ENCODE results near the gene SCARB1. TPM values are rescaled to one million over a fixed set of nuclear protein-coding genes. Genes with fewer than 3 reads are reported as not detected.
A peak's percentile ranks its signal among the peaks of the same experiment; 100 is the strongest.

The SCARB1 gene
- total RNA-seq, 2 experiments from 2014 or later = 18.2 to 18.3 TPM

DNA sequence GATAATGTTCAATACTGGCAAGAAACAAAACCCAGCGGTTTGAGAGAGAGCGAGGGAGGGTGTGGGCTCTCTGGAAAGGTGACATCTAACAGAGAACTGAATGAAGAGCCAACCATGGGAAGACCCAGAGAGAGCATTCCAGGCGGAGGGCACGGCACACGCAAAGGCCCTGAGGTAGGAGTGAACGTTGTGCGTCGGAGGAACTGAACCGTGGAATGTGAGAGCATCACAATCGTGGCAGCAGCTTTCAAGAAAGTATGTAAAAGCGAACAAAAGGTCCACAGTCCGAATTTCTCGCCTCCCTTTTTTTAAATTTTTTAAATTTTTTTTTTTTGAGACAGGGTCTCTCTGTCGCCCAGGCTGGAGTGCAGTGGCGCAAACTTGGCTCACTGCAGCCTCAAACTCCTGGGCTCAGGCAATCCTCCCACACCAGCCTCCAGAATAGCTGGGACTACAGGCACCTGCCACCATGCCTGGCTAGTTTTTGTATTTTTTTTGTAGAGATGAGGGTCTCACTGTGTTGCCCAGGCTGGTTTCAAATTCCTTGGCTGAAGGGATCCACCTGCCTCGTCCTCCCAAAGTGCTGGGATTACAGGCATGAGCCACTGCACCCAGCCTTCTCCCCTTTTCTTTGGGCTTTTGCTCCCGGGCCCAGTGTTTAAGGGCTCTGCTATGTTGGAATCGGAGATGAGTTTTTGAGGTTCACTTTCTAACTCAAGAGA, 15.3 kb upstream of the SCARB1 start:
- H3K9me3 Mint-ChIP-seq = no peaks in the 10 kb centered on the region
- intact Hi-C loops (cut with micrococcal nuclease) = no loop called here
- H3K27ac Mint-ChIP-seq = no peak overlapping the region
- no peak for DNase-seq
- CTCF ChIA-PET = interaction anchor here (1.2 kb wide), 1 partner anchor 27 kb away, joined by 5 read pairs; no protein-coding TSS in a partner anchor
- H3K4me3 Mint-ChIP-seq = no peak overlapping the region
- no peaks in the 10 kb centered on the region for H3K36me3 Mint-ChIP-seq (ENCODE audit: low read depth)
- H3K27me3 Mint-ChIP-seq (ENCODE audit: low read depth) = no peaks in the 10 kb centered on the region
- peaks cover 9% of the 10 kb centered on the region for H3K4me1 Mint-ChIP-seq (ENCODE audit: low read depth)

DNA sequence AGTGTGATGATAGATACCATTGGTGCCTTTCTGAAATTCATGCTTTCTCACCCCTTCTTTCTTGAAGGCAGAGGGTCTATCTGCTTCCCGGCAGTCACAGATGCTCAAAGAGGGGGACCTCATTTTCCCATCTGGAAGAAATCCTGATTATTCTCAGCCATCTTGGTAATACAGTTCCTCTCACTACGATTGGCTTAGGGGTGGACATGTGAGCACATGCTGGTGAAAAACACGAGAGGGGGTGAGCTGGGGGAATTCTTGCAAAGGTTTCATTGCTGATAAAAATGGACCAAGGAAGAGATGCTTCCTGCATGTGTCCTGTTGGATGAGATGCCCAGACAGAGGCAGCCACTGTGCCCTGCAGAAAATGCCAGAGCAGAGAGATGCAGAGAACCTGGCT, 13.8 kb upstream of the SCARB1 start:
- Mint-ChIP-seq H3K9me3 (no peaks in the 10 kb centered on the region), H3K4me3 (no peak overlapping the region), H3K27me3 (ENCODE audit: low read depth) (no peaks in the 10 kb centered on the region), H3K27ac (no peak overlapping the region), H3K36me3 (ENCODE audit: low read depth) (no peaks in the 10 kb centered on the region), H3K4me1 (ENCODE audit: low read depth) (peaks cover 9% of the 10 kb centered on the region)
- CTCF ChIA-PET = no interaction called here
- intact Hi-C loops (cut with micrococcal nuclease) = no loop called here
- DNase-seq = no peak

GRCh38 chr12:124876171-124876570, 12.5 kb upstream of the SCARB1 start:
- intact Hi-C loops (cut with micrococcal nuclease) = no loop called here
- no peak overlapping the region for H3K27ac Mint-ChIP-seq
- H3K4me1 Mint-ChIP-seq (ENCODE audit: low read depth) = peaks cover 5% of the 10 kb centered on the region
- DNase-seq = no peak
- CTCF ChIA-PET = no interaction called here
- H3K9me3 Mint-ChIP-seq = no peaks in the 10 kb centered on the region
- H3K27me3 Mint-ChIP-seq (ENCODE audit: low read depth) = peaks cover 1% of the 10 kb centered on the region
- no peak overlapping the region for H3K4me3 Mint-ChIP-seq
- H3K36me3 Mint-ChIP-seq (ENCODE audit: low read depth) = no peaks in the 10 kb centered on the region

- no peak for DNase-seq
- CTCF ChIA-PET = no interaction called here
- Mint-ChIP-seq H3K4me1 (ENCODE audit: low read depth) (peaks cover 1% of the 10 kb centered on the region), H3K9me3 (no peaks in the 10 kb centered on the region), H3K36me3 (ENCODE audit: low read depth) (no peaks in the 10 kb centered on the region), H3K27me3 (ENCODE audit: low read depth) (peaks cover 3% of the 10 kb centered on the region), H3K4me3 (no peak overlapping the region), H3K27ac (no peak overlapping the region)
- intact Hi-C loops (cut with micrococcal nuclease) = no loop called here
Observed at GRCh38 chr12:124875803-124876132, 12.1 kb upstream of the SCARB1 start.

- no peaks in the 10 kb centered on the region for H3K9me3 Mint-ChIP-seq
- no peaks in the 10 kb centered on the region for H3K36me3 Mint-ChIP-seq (ENCODE audit: low read depth)
- intact Hi-C loops (cut with micrococcal nuclease) = no loop called here
- no peak overlapping the region for H3K27ac Mint-ChIP-seq
- H3K4me1 Mint-ChIP-seq (ENCODE audit: low read depth) = no peaks in the 10 kb centered on the region
- H3K27me3 Mint-ChIP-seq (ENCODE audit: low read depth) = peaks cover 3% of the 10 kb centered on the region
- CTCF ChIA-PET = interaction anchor here (1.6 kb wide), 1 partner anchor 31 kb away, joined by 5 read pairs; no protein-coding TSS in a partner anchor
- no peak overlapping the region for H3K4me3 Mint-ChIP-seq
- no peak for DNase-seq
Observed at GRCh38 chr12:124874988-124875802, 11.5 kb upstream of the SCARB1 start.

GRCh38 chr12:124874188-124874587, 10.5 kb upstream of the SCARB1 start:
- H3K4me1 Mint-ChIP-seq (ENCODE audit: low read depth) = peaks cover 3% of the 10 kb centered on the region
- H3K27ac Mint-ChIP-seq = no peak overlapping the region
- CTCF ChIA-PET = interaction anchor here (1.6 kb wide), 1 partner anchor 32 kb away, joined by 5 read pairs; no protein-coding TSS in a partner anchor
- no peaks in the 10 kb centered on the region for H3K36me3 Mint-ChIP-seq (ENCODE audit: low read depth)
- no peak for DNase-seq
- H3K9me3 Mint-ChIP-seq = no peaks in the 10 kb centered on the region
- H3K27me3 Mint-ChIP-seq (ENCODE audit: low read depth) = peaks cover 5% of the 10 kb centered on the region
- H3K4me3 Mint-ChIP-seq = no peak overlapping the region
- intact Hi-C loops (cut with micrococcal nuclease) = no loop called here

- intact Hi-C loops (cut with micrococcal nuclease) = no loop called here
- H3K27ac Mint-ChIP-seq = no peak overlapping the region
- H3K4me1 Mint-ChIP-seq (ENCODE audit: low read depth) = peaks cover 10% of the 10 kb centered on the region
- no peak for DNase-seq
- CTCF ChIA-PET = no interaction called here
- no peaks in the 10 kb centered on the region for H3K36me3 Mint-ChIP-seq (ENCODE audit: low read depth)
- H3K9me3 Mint-ChIP-seq = no peaks in the 10 kb centered on the region
- H3K27me3 Mint-ChIP-seq (ENCODE audit: low read depth) = peaks cover 10% of the 10 kb centered on the region
- H3K4me3 Mint-ChIP-seq = no peak overlapping the region
Observed at GRCh38 chr12:124872068-124872719, 8.5 kb upstream of the SCARB1 start.

DNA sequence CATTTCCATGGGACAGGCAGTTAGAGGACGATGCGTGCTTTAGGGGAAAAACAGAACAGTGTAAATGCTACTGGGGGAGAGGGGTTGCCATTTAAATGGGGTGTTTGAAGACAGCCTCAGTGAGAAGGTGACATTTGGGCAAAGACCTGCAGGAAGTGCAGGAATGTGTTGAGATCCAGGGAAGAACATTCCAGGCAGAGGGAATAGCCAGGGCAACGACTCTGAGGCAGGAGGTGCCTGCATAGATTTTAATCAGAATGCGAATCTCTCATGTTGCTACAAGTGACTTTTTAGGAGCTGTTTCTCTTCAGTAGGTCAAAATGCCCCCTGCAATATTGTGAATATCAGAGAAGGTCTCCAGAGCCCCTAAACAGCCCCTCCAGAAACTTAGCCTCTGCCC, 7.6 kb upstream of the SCARB1 start:
- intact Hi-C loops (cut with micrococcal nuclease) = no loop called here
- Mint-ChIP-seq H3K4me3 (no peak overlapping the region), H3K27me3 (ENCODE audit: low read depth) (peaks cover 10% of the 10 kb centered on the region), H3K4me1 (ENCODE audit: low read depth) (peaks cover 10% of the 10 kb centered on the region), H3K36me3 (ENCODE audit: low read depth) (no peaks in the 10 kb centered on the region), H3K9me3 (no peaks in the 10 kb centered on the region), H3K27ac (no peak overlapping the region)
- CTCF ChIA-PET = no interaction called here
- no peak for DNase-seq

GRCh38 chr12:124870515-124870914, 6.9 kb upstream of the SCARB1 start:
- Mint-ChIP-seq H3K27me3 (ENCODE audit: low read depth) (peaks cover 10% of the 10 kb centered on the region), H3K9me3 (no peaks in the 10 kb centered on the region), H3K27ac (no peak overlapping the region), H3K36me3 (ENCODE audit: low read depth) (no peaks in the 10 kb centered on the region), H3K4me1 (ENCODE audit: low read depth) (peaks cover 10% of the 10 kb centered on the region), H3K4me3 (no peak overlapping the region)
- intact Hi-C loops (cut with micrococcal nuclease) = no loop called here
- CTCF ChIA-PET = interaction anchor here (0.6 to 1.3 kb wide), 3 partner anchors 29 to 1212 kb away, joined by 3 to 4 read pairs (median 4); no protein-coding TSS in a partner anchor
- DNase-seq = no peak

- Mint-ChIP-seq H3K9me3 (no peaks in the 10 kb centered on the region), H3K4me1 (ENCODE audit: low read depth) (peaks cover 12% of the 10 kb centered on the region), H3K36me3 (ENCODE audit: low read depth) (peaks cover 1% of the 10 kb centered on the region), H3K27ac (no peak overlapping the region), H3K27me3 (ENCODE audit: low read depth) (peaks cover 10% of the 10 kb centered on the region), H3K4me3 (peak overlapping the region; percentile 36)
- CTCF ChIA-PET = interaction anchor here (1.3 kb wide), 1 partner anchor 36 kb away, joined by 3 read pairs; no protein-coding TSS in a partner anchor
- intact Hi-C loops (cut with micrococcal nuclease) = no loop called here
- peak; percentile 32 for DNase-seq
Observed at GRCh38 chr12:124869059-124869665, 5.5 kb upstream of the SCARB1 start.

DNA sequence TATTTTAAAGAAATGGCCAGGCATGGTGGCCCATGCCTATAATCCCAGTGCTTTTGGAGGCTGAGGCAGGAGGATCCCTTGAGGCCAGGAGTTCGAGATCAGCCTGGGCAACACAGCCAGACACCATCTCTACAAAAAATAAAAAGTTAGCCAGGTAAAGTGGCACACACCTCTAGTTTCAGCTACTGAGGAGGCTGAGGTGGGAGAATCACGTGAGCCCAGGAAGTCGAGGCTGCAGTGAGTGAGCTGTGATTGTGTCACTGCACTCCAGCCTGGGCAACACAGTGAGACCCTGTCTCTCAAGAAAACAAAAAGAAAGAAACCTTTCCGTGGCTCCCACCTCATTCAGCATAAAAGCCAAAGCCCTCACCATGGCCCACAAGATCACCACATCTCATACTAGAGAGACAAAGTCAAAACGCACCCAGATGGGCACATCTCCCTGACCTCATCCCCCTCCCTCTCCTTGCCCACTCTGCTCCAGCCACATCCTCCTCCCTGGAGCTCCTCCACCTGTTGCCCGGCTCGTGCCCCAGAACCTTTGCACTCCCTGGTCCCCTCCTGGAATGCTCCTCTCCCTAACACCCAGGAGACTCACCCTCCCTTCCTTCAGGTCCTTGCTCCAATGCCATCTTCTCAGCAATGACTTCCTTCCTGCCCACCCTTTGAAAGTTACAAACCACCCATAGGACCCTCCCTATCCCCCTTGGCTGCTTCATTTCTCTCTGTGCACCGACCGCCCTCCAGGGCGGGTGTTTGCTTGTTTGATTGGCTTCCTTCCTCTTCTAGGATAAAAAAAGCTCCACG, 4.8 kb upstream of the SCARB1 start:
- Mint-ChIP-seq H3K27me3 (ENCODE audit: low read depth) (peaks cover 10% of the 10 kb centered on the region), H3K4me3 (peak overlapping the region; percentile 36), H3K36me3 (ENCODE audit: low read depth) (peaks cover 3% of the 10 kb centered on the region), H3K4me1 (ENCODE audit: low read depth) (peaks cover 15% of the 10 kb centered on the region), H3K9me3 (no peaks in the 10 kb centered on the region), H3K27ac (no peak overlapping the region)
- CTCF ChIA-PET = interaction anchor here (1.3 kb wide), 1 partner anchor 37 kb away, joined by 3 read pairs; no protein-coding TSS in a partner anchor
- intact Hi-C loops (cut with micrococcal nuclease) = no loop called here
- no peak for DNase-seq

Measured in activated naive CD4-positive, alpha-beta T cell treated with anti-CD3 and anti-CD28 coated beads for 36 hours (primary cell).